Smooth muscle cell (in vitro differentiated cells): Measurements from ENCODE around the gene KRTAP9-9. TPM values are rescaled to one million over a fixed set of nuclear protein-coding genes. Genes with fewer than 3 reads are reported as not detected.
"Not testable (repeated sequence)": the region's sequence is repeated elsewhere in the genome, so short reads cannot be mapped to it uniquely, and the experiment has no call there.

Source experiments
- DNase-seq: peaks from one replicate; lab custom pipeline; 2025; ENCODE audit not compliant: unreplicated experiment; lab: John Stamatoyannopoulos, UW
- H2AFZ ChIP-seq: fragments of 200-600 bp; sonication (generic); 2 replicates; pipeline ENCODE4 v1.6.0; 2016; ENCODE audit warnings: antibody characterized with exemption, low read depth, mild to moderate bottlenecking
- H3F3A ChIP-seq: fragments of 200-600 bp; sonication (generic); 2 replicates; pipeline ENCODE4 v1.6.0; 2017; ENCODE audit warnings: antibody characterized with exemption, low read depth
- H3K27ac ChIP-seq: fragments of 200-600 bp; sonication (generic); 2 replicates; pipeline ENCODE4 v1.5.1; 2016; ENCODE audit warnings: low read depth, mild to moderate bottlenecking
- H3K27me3 ChIP-seq: fragments of 200-600 bp; sonication (generic); 2 replicates; pipeline ENCODE4 v1.6.1; 2016; ENCODE audit warnings: low read depth, mild to moderate bottlenecking
- H3K36me3 ChIP-seq: fragments of 200-600 bp; sonication (generic); 2 replicates; pipeline ENCODE4 v1.5.1; 2016; ENCODE audit warnings: low read depth
- H3K4me1 ChIP-seq: fragments of 200-600 bp; sonication (generic); 2 replicates; pipeline ENCODE4 v1.5.1; 2016; ENCODE audit warnings: low read depth
- H3K4me2 ChIP-seq: fragments of 200-600 bp; sonication (generic); 2 replicates; pipeline ENCODE4 v1.6.0; 2016; ENCODE audit warnings: mild to moderate bottlenecking
- H3K4me3 ChIP-seq: fragments of 200-600 bp; sonication (generic); 2 replicates; pipeline ENCODE4 v1.5.1; 2016; ENCODE audit warnings: mild to moderate bottlenecking
- H3K79me2 ChIP-seq: fragments of 200-600 bp; sonication (generic); 2 replicates; pipeline ENCODE4 v1.6.0; 2016; ENCODE audit warnings: low read depth, mild to moderate bottlenecking
- H3K9ac ChIP-seq: fragments of 200-600 bp; sonication (generic); 2 replicates; pipeline ENCODE4 v1.6.0; 2016; ENCODE audit warnings: low read depth
- H3K9me3 ChIP-seq: fragments of 200-600 bp; sonication (generic); replicated peaks from 2 replicates; pipeline ENCODE4 v1.5.1; 2016; ENCODE audit warnings: low read depth
- H4K20me1 ChIP-seq: fragments of 200-600 bp; sonication (generic); 2 replicates; pipeline ENCODE4 v1.6.0; 2016; ENCODE audit warnings: low read depth
- WGBS: methylation state at CpG from one replicate; pipeline ENCODE4 v1.1.7; 2016; ENCODE audit warnings: low lambda C conversion rate; 5-methylcytosine and 5-hydroxymethylcytosine counted together
- polyA plus RNA-seq: library from polyadenylated mRNA; unstranded; fragments of >200 nt; fragmentation: Nextera tagmentation; extraction: Ambion mirVana; gene quantifications from 2 replicates; pipeline ENCODE4 v1.2.1, GENCODE V29; 2016
- total RNA-seq: library from RNA; depleted of rRNA; stranded (reverse); fragments of >200 nt; gene quantifications from 2 replicates; pipeline ENCODE4 v1.2.3, GENCODE V29; 2014
- TF ChIP-seq, protein P1 (sequence below): fragments of 200-600 bp; sonication (generic); IDR thresholded peaks from 2 replicates; pipeline ENCODE4 v1.5.1; 2017; ENCODE audit warnings: borderline replicate concordance, mild to moderate bottlenecking, antibody characterized with exemption; ENCODE audit not compliant: insufficient read depth, poor library complexity, severe bottlenecking

Gene KRTAP9-9
- total and polyA plus RNA-seq, 2 experiments from 2014 or later, result not detected

- no peak overlapping the region for H2AFZ ChIP-seq
- no peaks in the 10 kb centered on the region for H3K36me3 ChIP-seq
- no peaks in the 10 kb centered on the region for H3F3A ChIP-seq
- no peak for DNase-seq
- TF ChIP-seq, protein P1, sequence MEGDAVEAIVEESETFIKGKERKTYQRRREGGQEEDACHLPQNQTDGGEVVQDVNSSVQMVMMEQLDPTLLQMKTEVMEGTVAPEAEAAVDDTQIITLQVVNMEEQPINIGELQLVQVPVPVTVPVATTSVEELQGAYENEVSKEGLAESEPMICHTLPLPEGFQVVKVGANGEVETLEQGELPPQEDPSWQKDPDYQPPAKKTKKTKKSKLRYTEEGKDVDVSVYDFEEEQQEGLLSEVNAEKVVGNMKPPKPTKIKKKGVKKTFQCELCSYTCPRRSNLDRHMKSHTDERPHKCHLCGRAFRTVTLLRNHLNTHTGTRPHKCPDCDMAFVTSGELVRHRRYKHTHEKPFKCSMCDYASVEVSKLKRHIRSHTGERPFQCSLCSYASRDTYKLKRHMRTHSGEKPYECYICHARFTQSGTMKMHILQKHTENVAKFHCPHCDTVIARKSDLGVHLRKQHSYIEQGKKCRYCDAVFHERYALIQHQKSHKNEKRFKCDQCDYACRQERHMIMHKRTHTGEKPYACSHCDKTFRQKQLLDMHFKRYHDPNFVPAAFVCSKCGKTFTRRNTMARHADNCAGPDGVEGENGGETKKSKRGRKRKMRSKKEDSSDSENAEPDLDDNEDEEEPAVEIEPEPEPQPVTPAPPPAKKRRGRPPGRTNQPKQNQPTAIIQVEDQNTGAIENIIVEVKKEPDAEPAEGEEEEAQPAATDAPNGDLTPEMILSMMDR, result no peak
- H3K27me3 ChIP-seq, result peaks cover 24% of the 10 kb centered on the region
- no peaks in the 10 kb centered on the region for H3K9me3 ChIP-seq
- no peak overlapping the region for H3K4me2 ChIP-seq
- no peak overlapping the region for H3K27ac ChIP-seq
- H3K4me1 ChIP-seq, result no peaks in the 10 kb centered on the region
- 85% methylated on average over 2 of the region's 2 CpGs for WGBS
- H3K79me2 ChIP-seq, result no peaks in the 10 kb centered on the region
- no peaks in the 10 kb centered on the region for H4K20me1 ChIP-seq
- no peak overlapping the region for H3K9ac ChIP-seq
- H3K4me3 ChIP-seq, result no peak overlapping the region
These were observed 8.0 kb downstream of the KRTAP9-9 start for GRCh38 chr17:41263212-41263611.

DNA sequence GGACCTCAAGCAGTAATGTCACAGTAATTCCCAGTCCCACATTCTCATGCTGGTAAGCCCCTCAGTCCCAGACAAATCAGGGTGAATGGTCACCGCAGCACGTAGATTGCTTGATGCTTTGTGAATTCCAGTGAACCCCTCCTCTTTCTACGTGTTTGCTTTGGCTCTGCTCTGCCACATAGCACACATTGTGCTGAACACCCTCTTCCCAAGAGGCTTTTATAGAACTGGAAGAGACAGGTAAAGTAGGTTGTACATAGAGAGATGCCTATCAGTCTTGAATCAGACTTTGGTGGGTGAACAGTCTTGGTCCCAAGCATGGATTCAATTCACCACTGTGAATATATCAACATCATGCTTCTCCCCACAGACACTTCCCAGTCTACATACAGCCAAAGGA lies 9.4 kb downstream of the KRTAP9-9 start:
- H3K27me3 ChIP-seq, result peaks cover 24% of the 10 kb centered on the region
- DNase-seq, result no peak
- no peaks in the 10 kb centered on the region for H3K9me3 ChIP-seq
- H3K27ac ChIP-seq, result no peak overlapping the region
- no peak overlapping the region for H2AFZ ChIP-seq
- no peaks in the 10 kb centered on the region for H4K20me1 ChIP-seq
- no peaks in the 10 kb centered on the region for H3K4me1 ChIP-seq
- H3K9ac ChIP-seq, result no peak overlapping the region
- TF ChIP-seq, protein P1, result no peak
- H3K4me3 ChIP-seq, result no peak overlapping the region
- 78% methylated on average over 3 of the region's 3 CpGs for WGBS
- H3K79me2 ChIP-seq, result no peaks in the 10 kb centered on the region
- H3K4me2 ChIP-seq, result no peak overlapping the region
- no peaks in the 10 kb centered on the region for H3K36me3 ChIP-seq
- H3F3A ChIP-seq, result no peaks in the 10 kb centered on the region

GRCh38 chr17:41265078-41265477 lies 9.9 kb downstream of the KRTAP9-9 start, which contains the start of gene KRTAP9-6:
Gene KRTAP9-6 (plus strand): TSS chr17:41265378. CDS start chr17:41265378, 0 bp downstream.
- Histone ChIP-seq H2AFZ (no peak within 1 kb of the TSS), H3K4me1 (no peaks in the 10 kb centered on the region), H3K4me2 (no peak within 1 kb of the TSS), H3K36me3 (no peaks in the 10 kb centered on the region), H3K9ac (no peak within 1 kb of the TSS), H3K27me3 (peaks cover 24% of the 10 kb centered on the region), H3F3A (no peaks in the 10 kb centered on the region), H3K79me2 (no peaks in the 10 kb centered on the region), H3K9me3 (no peaks in the 10 kb centered on the region), H4K20me1 (no peaks in the 10 kb centered on the region), H3K4me3 (no peak within 1 kb of the TSS), H3K27ac (no peak within 1 kb of the TSS)
- 81% methylated on average over 2 of the region's 2 CpGs for WGBS
- TF ChIP-seq, protein P1, result no peak
- DNase-seq, result no peak

DNA sequence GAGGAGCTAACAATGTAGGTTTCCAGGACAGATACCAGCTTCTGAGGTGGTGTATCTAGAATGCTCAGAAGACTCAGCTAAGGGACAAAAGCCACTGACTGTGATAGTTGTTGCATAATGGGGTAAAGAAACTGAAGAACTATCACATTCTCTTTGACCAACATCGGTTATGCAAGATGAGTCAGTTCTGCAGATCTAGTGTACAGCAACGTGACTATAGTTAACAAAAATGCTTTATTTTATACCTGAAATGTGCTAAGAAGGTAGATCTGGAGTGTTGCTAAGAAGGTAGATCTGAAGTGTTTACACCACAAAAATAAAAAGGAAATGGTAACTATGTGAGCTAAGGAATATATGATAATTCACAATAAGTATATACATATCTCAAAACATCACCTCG lies 12.5 kb downstream of the KRTAP9-9 start:
- Histone ChIP-seq H3K27me3 (peaks cover 19% of the 10 kb centered on the region), H3K9me3 (no peaks in the 10 kb centered on the region), H2AFZ (no peak overlapping the region), H4K20me1 (no peaks in the 10 kb centered on the region), H3K4me2 (no peak overlapping the region), H3K4me1 (no peaks in the 10 kb centered on the region), H3K4me3 (no peak overlapping the region), H3F3A (no peaks in the 10 kb centered on the region), H3K9ac (no peak overlapping the region), H3K36me3 (no peaks in the 10 kb centered on the region), H3K27ac (no peak overlapping the region), H3K79me2 (no peaks in the 10 kb centered on the region)
- TF ChIP-seq, protein P1, result no peak
- no peak for DNase-seq
- WGBS, result no CpG with 5 or more reads among the region's 3 CpGs

- H2AFZ ChIP-seq, H3F3A ChIP-seq, H3K36me3 ChIP-seq, H3K4me2 ChIP-seq, H3K27me3 ChIP-seq, H3K9me3 ChIP-seq, H3K27ac ChIP-seq, H3K4me1 ChIP-seq, H3K79me2 ChIP-seq, H3K9ac ChIP-seq, DNase-seq, H3K4me3 ChIP-seq, H4K20me1 ChIP-seq: not testable (repeated sequence)
- no CpG with 5 or more reads among the region's 1 CpG for WGBS
These were observed 16.1 kb downstream of the KRTAP9-9 start for GRCh38 chr17:41271323-41271722.
